GM12878 (cell line): Measurements from ENCODE around the gene KIAA0930. TPM values are rescaled to one million over a fixed set of nuclear protein-coding genes. Genes with fewer than 3 reads are reported as not detected.

ENCODE experiments used
- ATAC-seq: fragments of 200-7000 bp; cut with Tn5 transposase; 3 replicates; pipeline ENCODE4 v1.9.1; 2020; ENCODE audit warnings: mild to moderate bottlenecking, moderate library complexity
- BruUV-seq: library from RNA; stranded (reverse); fragments of 400-500 nt; replicated peaks from 2 replicates; lab custom pipeline; 2021; lab: Mats Ljungman, UMichigan
- CTCF ChIA-PET: fragments of 300-600 bp; sonication (Branson Sonifier 250); formaldehyde crosslinking; extraction: SDS; loops from one replicate; lab custom pipeline; 2021; ENCODE audit warnings: inconsistent platforms; lab: Yijun Ruan, JAX
- POLR2A ChIA-PET: fragments of 350-600 bp; formaldehyde crosslinking; extraction: SDS; loops from one replicate; lab custom pipeline; 2021; ENCODE audit warnings: inconsistent platforms; lab: Charles Lee
- RAD21 ChIA-PET: fragments of 300-600 bp; sonication (Branson Sonifier 250); formaldehyde crosslinking; loops from one replicate; lab custom pipeline; 2023; ENCODE audit warnings: antibody characterized with exemption; ENCODE audit not compliant: unreplicated experiment; lab: Charles Lee
- SMC1A ChIA-PET: fragments of 300-600 bp; sonication (Branson Sonifier 250); formaldehyde crosslinking; loops from one replicate; lab custom pipeline; 2023; ENCODE audit not compliant: unreplicated experiment, uncharacterized antibody; lab: Charles Lee
- DNase-seq: peaks from one replicate; pipeline ENCODE4 v3.0.0-alpha.2; 2011; ENCODE audit warnings: low read depth, low spot score
- FAIRE-seq: peaks from 3 replicates; lab custom pipeline; 2011; peaks lifted over from hg19 to GRCh38; lab: Jason Lieb, UNC
- H2AFZ ChIP-seq: 2 replicates; pipeline ENCODE4 v1.6.0; 2011; ENCODE audit warnings: low read depth, low read length, control low read depth; ENCODE audit not compliant: control insufficient read depth
- H3K27ac ChIP-seq: 2 replicates; pipeline ENCODE4 v1.5.1; 2011; ENCODE audit warnings: control low read depth; ENCODE audit not compliant: control insufficient read depth, insufficient read depth
- H3K27me3 ChIP-seq, 2 experiments: replicated peaks in 1 of 2; 2 replicates each; pipeline versions ENCODE4 v1.6.0 to v1.6.1; 2011; ENCODE audit warnings: low read length in 1 of 2; ENCODE audit not compliant: control insufficient read depth in 2 of 2, insufficient read depth in 2 of 2
- H3K36me3 ChIP-seq, 2 experiments: 2 replicates each; pipeline ENCODE4 v1.5.1; 2011; ENCODE audit warnings: low read length in 1 of 2; ENCODE audit not compliant: control insufficient read depth in 2 of 2, insufficient read depth in 2 of 2
- H3K4me1 ChIP-seq: 2 replicates; pipeline ENCODE4 v1.6.1; 2011; ENCODE audit warnings: mild to moderate bottlenecking, low read length, moderate library complexity, mixed read lengths; ENCODE audit not compliant: control insufficient read depth, insufficient read depth
- H3K4me2 ChIP-seq: 2 replicates; pipeline ENCODE4 v1.6.0; 2011; ENCODE audit warnings: control low read depth; ENCODE audit not compliant: control insufficient read depth, insufficient read depth
- H3K4me3 ChIP-seq: fragments of 200-600 bp; sonication (generic); 2 replicates; pipeline ENCODE4 v1.5.1; 2016
- H3K79me2 ChIP-seq: 2 replicates; pipeline ENCODE4 v1.6.0; 2011; ENCODE audit warnings: low read length; ENCODE audit not compliant: control insufficient read depth, insufficient read depth
- H3K9ac ChIP-seq: 2 replicates; pipeline ENCODE4 v1.8.0; 2011; ENCODE audit warnings: low read length, control low read depth, mixed read lengths; ENCODE audit not compliant: control insufficient read depth, insufficient read depth
- H3K9me3 ChIP-seq: replicated peaks from 3 replicates; pipeline ENCODE4 v1.5.1; 2011; ENCODE audit warnings: mild to moderate bottlenecking, low read length; ENCODE audit not compliant: control insufficient read depth, insufficient read depth
- H4K20me1 ChIP-seq: 2 replicates; pipeline ENCODE4 v1.6.0; 2011; ENCODE audit not compliant: control insufficient read depth, insufficient read depth
- E4F1 ChIP-seq: fragments of 450-650 bp; IDR thresholded peaks from 2 replicates; pipeline ENCODE4 v1.6.1; 2018; ENCODE audit warnings: borderline replicate concordance, mild to moderate bottlenecking; ENCODE audit not compliant: partially characterized antibody
- EED ChIP-seq: sonication (generic); IDR thresholded peaks from 2 replicates; pipeline ENCODE4 v1.6.1; 2016; ENCODE audit warnings: antibody characterized with exemption, low read depth
- ESRRA ChIP-seq: IDR thresholded peaks from 2 replicates; pipeline ENCODE4 v1.6.1; 2012; ENCODE audit warnings: mild to moderate bottlenecking, low read length, improper control_type of control experiment
- NR2C2 ChIP-seq: IDR thresholded peaks from 2 replicates; pipeline ENCODE4 v1.6.1; 2011; ENCODE audit warnings: borderline replicate concordance, low read depth; ENCODE audit not compliant: control insufficient read depth, insufficient read length
- PAX5 ChIP-seq: IDR thresholded peaks from 2 replicates; pipeline ENCODE4 v1.6.1; 2011; ENCODE audit warnings: low read depth, low read length, borderline replicate concordance
- PAX8 ChIP-seq: fragments of 450-650 bp; IDR thresholded peaks from 2 replicates; pipeline ENCODE4 v1.6.1; 2017; ENCODE audit warnings: mild to moderate bottlenecking, moderate library complexity
- RELB ChIP-seq: fragments of 450-650 bp; IDR thresholded peaks from 2 replicates; pipeline ENCODE4 v1.6.1; 2017; ENCODE audit warnings: low read depth, mild to moderate bottlenecking, moderate library complexity
- SKIL ChIP-seq: fragments of 450-650 bp; IDR thresholded peaks from 2 replicates; pipeline ENCODE4 v1.6.1; 2017; ENCODE audit warnings: mild to moderate bottlenecking, low read depth, inconsistent platforms; ENCODE audit not compliant: poor library complexity, severe bottlenecking
- SUZ12 ChIP-seq: fragments of 200-600 bp; sonication (generic); IDR thresholded peaks from one replicate; pipeline ENCODE4 v1.6.1; 2018; ENCODE audit warnings: antibody characterized with exemption, mild to moderate bottlenecking; ENCODE audit not compliant: unreplicated experiment
- TBL1XR1 ChIP-seq: IDR thresholded peaks from 2 replicates; pipeline ENCODE4 v1.6.1; 2012; ENCODE audit warnings: low read depth, low read length, improper control_type of control experiment
- TCF7 ChIP-seq: IDR thresholded peaks from 2 replicates; pipeline ENCODE4 v1.6.1; 2014; ENCODE audit warnings: antibody characterized with exemption, borderline replicate concordance
- ZBTB33 ChIP-seq: fragments of 450-650 bp; IDR thresholded peaks from 2 replicates; pipeline ENCODE4 v1.6.1; 2017; ENCODE audit warnings: mild to moderate bottlenecking
- ZNF622 ChIP-seq: fragments of 450-650 bp; IDR thresholded peaks from 2 replicates; pipeline ENCODE4 v1.6.1; 2017; ENCODE audit warnings: mild to moderate bottlenecking, inconsistent platforms
- WGBS: methylation state at CpG from one replicate; pipeline ENCODE4 v1.1.6; 2016; ENCODE audit warnings: low lambda C conversion rate; ENCODE audit not compliant: insufficient replicate concordance, insufficient coverage; ENCODE audit errors: missing lambda C conversion rate; 5-methylcytosine and 5-hydroxymethylcytosine counted together
- in situ Hi-C: fragments of 300-500 bp; cut with MboI; formaldehyde crosslinking; loops from 9 replicates; pipeline ENCODE4 v1.14.3; 2018; ENCODE audit warnings: mixed read lengths
- intact Hi-C: fragments of 100-400 bp; cut with micrococcal nuclease; formaldehyde crosslinking; loops from one replicate; pipeline ENCODE4 v1.14.2; 2022; ENCODE audit not compliant: unreplicated experiment
- polyA plus RNA-seq, 11 experiments: library from polyadenylated mRNA; depleted of rRNA in 4 of 11; unstranded in 6 of 11; stranded (reverse) in 5 of 11; fragments of >200 nt; fragmentation: Nextera tagmentation in 4 of 11; fragmentation: Illumina TruSeq in 1 of 11; extraction: Ambion mirVana in 4 of 11; extraction: Trizol in 1 of 11; gene quantifications; 1 replicate in 1 of 11; 2 replicates in 10 of 11; pipeline versions ENCODE4 v1.2.1 to v1.2.3, GENCODE V29; 2011 to 2016; ENCODE audit warnings: inconsistent platforms in 2 of 11, missing spikeins in 2 of 11, low read depth in 1 of 11
- total RNA-seq, 4 experiments: library from RNA; depleted of rRNA in 3 of 4; stranded (reverse); fragments of >200 nt in 3 of 4; fragmentation: Illumina TruSeq in 1 of 4; extraction: Trizol in 1 of 4; gene quantifications; 2 replicates each; pipeline versions ENCODE4 v1.2.1 to v1.2.3, GENCODE V29; 2013 to 2021

KIAA0930 gene
- total and polyA plus RNA-seq, 10 of the 15 experiments (the other 5 are each of a cell fraction or from before 2014, with no cell fraction given): 3.6 to 125 (median 46.3) TPM

GRCh38 chr22:45204819-45205218 is 35.9 kb downstream of the KIAA0930 start (continued):
- TF ChIP-seq E4F1 (no peak), SUZ12 (no peak), ESRRA (no peak), EED (no peak), PAX5 (no peak), NR2C2 (no peak), TBL1XR1 (no peak)

- no peaks in the 10 kb centered on the region for H3K27me3 ChIP-seq
- intact Hi-C loops (no loop called here), in situ Hi-C loops (no loop called here)
- SMC1A ChIA-PET: interaction anchor here (1.1 kb wide), 1 partner anchor 10 kb away, joined by 3 read pairs; no protein-coding TSS in a partner anchor
- H3K4me2 ChIP-seq: no peak overlapping the region
- no peaks in the 10 kb centered on the region for H3K79me2 ChIP-seq
- CTCF ChIA-PET: no interaction called here
- DNase-seq (no peak), ATAC-seq (no peak), FAIRE-seq (no peak)
- RAD21 ChIA-PET: no interaction called here
- H3K4me3 ChIP-seq: no peak overlapping the region
- H3K9ac ChIP-seq: no peak overlapping the region
- peaks cover 5 to 45% of the 10 kb centered on the region in 2 experiments for H3K36me3 ChIP-seq
- no TSS peak for BruUV-seq
- WGBS: 91% methylated on average over 13 of the region's 13 CpGs
- POLR2A ChIA-PET: no interaction called here
- no peaks in the 10 kb centered on the region for H4K20me1 ChIP-seq
- no peak overlapping the region for H2AFZ ChIP-seq
- H3K9me3 ChIP-seq: no peaks in the 10 kb centered on the region
- H3K4me1 ChIP-seq: no peaks in the 10 kb centered on the region
- no peak overlapping the region for H3K27ac ChIP-seq
- TF ChIP-seq PAX8 (no peak), SKIL (no peak), ZBTB33 (no peak), ZNF622 (no peak), RELB (no peak), TCF7 (no peak)
Observed at GRCh38 chr22:45204241-45204640, 36.5 kb downstream of the KIAA0930 start.
